Measurements from ENCODE around the gene TENM4. TPM values are rescaled to one million over a fixed set of nuclear protein-coding genes. Genes with fewer than 3 reads are reported as not detected.

Gene TENM4
- polyA plus RNA-seq, 3 donors, result 0.31 to 1.7 TPM; not detected in 1

GRCh38 chr11:78656327-78656726, 784.5 kb downstream of the TENM4 start:
- no peaks in the 10 kb centered on the region for H3K4me1 Mint-ChIP-seq
- H3K9me3 ChIP-seq (replicated peaks in 1 of 2; ENCODE audit: control insufficient read depth in 1 of 2, insufficient read depth in 1 of 2, low read length in 2 of 2), result no peaks in the 10 kb centered on the region
- H3K9me3 Mint-ChIP-seq, result no peaks in the 10 kb centered on the region
- WGBS (ENCODE audit: insufficient coverage), result 89% methylated on average over 1 of the region's 4 CpGs
- no peak overlapping the region for H3K27ac Mint-ChIP-seq
- no peak overlapping the region for H3K4me3 ChIP-seq (replicated peaks in 1 of 3; ENCODE audit: low read depth in 2 of 3, low read length in 3 of 3)
- H3K27me3 Mint-ChIP-seq (ENCODE audit: low read depth in 3 of 3), result peaks cover 2 to 11% (median 10%) of the 10 kb centered on the region in 3 donors
- no peaks in the 10 kb centered on the region for H3K36me3 ChIP-seq (replicated peaks in 1 of 2; ENCODE audit: control insufficient read depth in 1 of 2, insufficient read depth in 2 of 2, low read length in 2 of 2)
- H3K9ac ChIP-seq (ENCODE audit: insufficient read depth, low read length, poor library complexity, severe bottlenecking), result no peak overlapping the region
- no peak overlapping the region for H3K4me3 Mint-ChIP-seq
- no peaks in the 10 kb centered on the region for H3K79me2 ChIP-seq (ENCODE audit: insufficient read depth, low read length)
- H3K4me1 ChIP-seq (ENCODE audit: control insufficient read depth in 1 of 2, insufficient read depth in 2 of 2, low read length in 2 of 2), result no peaks in the 10 kb centered on the region
- no peak for TF ChIP-seq CTCF (IDR thresholded peaks at IDR 0.05)
- no peaks in the 10 kb centered on the region for H3K36me3 Mint-ChIP-seq
- H3K4me2 ChIP-seq (replicated peaks; ENCODE audit: extremely low read depth, low read length, poor library complexity, severe bottlenecking), result no peak overlapping the region
- no peaks in the 10 kb centered on the region for H4K20me1 ChIP-seq (ENCODE audit: insufficient read depth, low read length)
- no peak overlapping the region for H3K27ac ChIP-seq (ENCODE audit: low read depth in 1 of 2, low read length in 2 of 2)
- H3K27me3 ChIP-seq (ENCODE audit: control insufficient read depth in 2 of 2, insufficient read depth in 2 of 2, low read length in 2 of 2), result no peaks in the 10 kb centered on the region
- no peak overlapping the region for H2AFZ ChIP-seq (ENCODE audit: insufficient read depth, low read depth, low read length, poor library complexity, severe bottlenecking)
- intact Hi-C loops (cut with micrococcal nuclease), result no loop called here
- no peak for DNase-seq

GRCh38 chr11:78655561-78655960, 785.3 kb downstream of the TENM4 start:
- Mint-ChIP-seq H3K27ac (no peak overlapping the region), H3K36me3 (no peaks in the 10 kb centered on the region), H3K4me1 (no peaks in the 10 kb centered on the region), H3K4me3 (no peak overlapping the region), H3K27me3 (ENCODE audit: low read depth in 3 of 3) (peaks cover 3 to 10% (median 10%) of the 10 kb centered on the region in 3 donors), H3K9me3 (no peaks in the 10 kb centered on the region)
- DNase-seq, result no peak
- no peak overlapping the region for H3K9ac ChIP-seq (ENCODE audit: insufficient read depth, low read length, poor library complexity, severe bottlenecking)
- no peaks in the 10 kb centered on the region for H4K20me1 ChIP-seq (ENCODE audit: insufficient read depth, low read length)
- no peaks in the 10 kb centered on the region for H3K79me2 ChIP-seq (ENCODE audit: insufficient read depth, low read length)
- no peaks in the 10 kb centered on the region for H3K4me1 ChIP-seq (ENCODE audit: control insufficient read depth in 1 of 2, insufficient read depth in 2 of 2, low read length in 2 of 2)
- no peaks in the 10 kb centered on the region for H3K36me3 ChIP-seq (replicated peaks in 1 of 2; ENCODE audit: control insufficient read depth in 1 of 2, insufficient read depth in 2 of 2, low read length in 2 of 2)
- H2AFZ ChIP-seq (ENCODE audit: insufficient read depth, low read depth, low read length, poor library complexity, severe bottlenecking), result no peak overlapping the region
- no peaks in the 10 kb centered on the region for H3K27me3 ChIP-seq (ENCODE audit: control insufficient read depth in 2 of 2, insufficient read depth in 2 of 2, low read length in 2 of 2)
- H3K27ac ChIP-seq (ENCODE audit: low read depth in 1 of 2, low read length in 2 of 2), result no peak overlapping the region
- whole genome bisulfite sequencing (ENCODE audit: insufficient coverage), result 96% methylated on average over 4 of the region's 5 CpGs
- intact Hi-C loops (cut with micrococcal nuclease), result no loop called here
- H3K9me3 ChIP-seq (replicated peaks in 1 of 2; ENCODE audit: control insufficient read depth in 1 of 2, insufficient read depth in 1 of 2, low read length in 2 of 2), result no peaks in the 10 kb centered on the region
- H3K4me2 ChIP-seq (replicated peaks; ENCODE audit: extremely low read depth, low read length, poor library complexity, severe bottlenecking), result no peak overlapping the region
- H3K4me3 ChIP-seq (replicated peaks in 1 of 3; ENCODE audit: low read depth in 2 of 3, low read length in 3 of 3), result no peak overlapping the region
- no peak for TF ChIP-seq CTCF (IDR thresholded peaks at IDR 0.05)

Data from CD14-positive monocyte (primary cell).